HepG2 (cell line): ENCODE results near the gene PCIF1. TPM values are rescaled to one million over a fixed set of nuclear protein-coding genes. Genes with fewer than 3 reads are reported as not detected.

Source experiments
- AKAP8 ChIP-seq: sonication (generic); formaldehyde crosslinking; IDR thresholded peaks from 2 replicates; pipeline ENCODE4 v1.5.1; 2020; ENCODE audit warnings: mild to moderate bottlenecking, missing genetic modification reagents
- ARNT ChIP-seq: fragments of 450-650 bp; IDR thresholded peaks from 2 replicates; pipeline ENCODE4 v1.6.1; 2017
- ARNTL ChIP-seq: sonication (generic); formaldehyde crosslinking; IDR thresholded peaks from 2 replicates; pipeline ENCODE4 v1.4.0; 2020; ENCODE audit warnings: mild to moderate bottlenecking, missing genetic modification reagents
- BRD4 ChIP-seq: sonication (generic); formaldehyde crosslinking; IDR thresholded peaks from 2 replicates; pipeline ENCODE4 v1.4.0; 2020; ENCODE audit warnings: missing genetic modification reagents
- CEBPG ChIP-seq: IDR thresholded peaks from 2 replicates; pipeline ENCODE4 v1.6.1; 2016
- GFI1 ChIP-seq: sonication (generic); formaldehyde crosslinking; IDR thresholded peaks from 2 replicates; pipeline ENCODE4 v1.5.0; 2020; ENCODE audit warnings: missing genetic modification reagents, mild to moderate bottlenecking, borderline replicate concordance
- HOXA3 ChIP-seq: sonication (generic); formaldehyde crosslinking; IDR thresholded peaks from 2 replicates; pipeline ENCODE4 v1.5.0; 2020; ENCODE audit warnings: missing genetic modification reagents
- MAF1 ChIP-seq: sonication (generic); formaldehyde crosslinking; IDR thresholded peaks from 2 replicates; pipeline ENCODE4 v1.5.0; 2020; ENCODE audit warnings: missing genetic modification reagents, borderline replicate concordance
- MTA1 ChIP-seq: sonication (generic); formaldehyde crosslinking; IDR thresholded peaks from 2 replicates; pipeline ENCODE4 v1.4.0; 2020; ENCODE audit warnings: missing genetic modification reagents, mild to moderate bottlenecking, borderline replicate concordance
- MTA3 ChIP-seq: sonication (generic); formaldehyde crosslinking; IDR thresholded peaks from 2 replicates; pipeline ENCODE4 v1.4.0; 2020; ENCODE audit warnings: missing genetic modification reagents
- NFIC ChIP-seq: IDR thresholded peaks from 2 replicates; pipeline ENCODE4 v1.6.1; 2012; ENCODE audit warnings: mild to moderate bottlenecking, low read length, inconsistent platforms
- SOX13 ChIP-seq, 3 experiments: fragments of 450-650 bp in 1 of 3; sonication (generic) in 1 of 3; formaldehyde crosslinking in 1 of 3; IDR thresholded peaks in 2 of 3; conservative IDR thresholded peaks in 1 of 3; 2 replicates each; pipeline versions ENCODE4 v1.5.0 to v1.6.1; 2016 to 2020; ENCODE audit warnings: antibody characterized with exemption in 1 of 3, mild to moderate bottlenecking in 1 of 3, missing compliant biosample characterization in 1 of 3, missing genetic modification reagents in 1 of 3, moderate library complexity in 1 of 3
- TEAD2 ChIP-seq: sonication (generic); formaldehyde crosslinking; IDR thresholded peaks from 2 replicates; pipeline ENCODE4 v1.9.0; 2021; ENCODE audit warnings: missing genetic modification reagents
- ZBTB7B ChIP-seq: sonication (generic); formaldehyde crosslinking; IDR thresholded peaks from 2 replicates; pipeline ENCODE4 v1.4.0; 2020; ENCODE audit warnings: missing genetic modification reagents
- ZBTB8A ChIP-seq: sonication (generic); formaldehyde crosslinking; IDR thresholded peaks from 2 replicates; pipeline ENCODE4 v1.4.0; 2020; ENCODE audit warnings: mild to moderate bottlenecking, low read depth, missing genetic modification reagents, borderline replicate concordance
- ZC3H4 ChIP-seq: sonication (generic); formaldehyde crosslinking; IDR thresholded peaks from 2 replicates; pipeline ENCODE4 v1.4.0; 2020; ENCODE audit warnings: missing genetic modification reagents, borderline replicate concordance
- ZFX ChIP-seq: sonication (generic); formaldehyde crosslinking; IDR thresholded peaks from 2 replicates; pipeline ENCODE4 v1.4.0; 2020; ENCODE audit warnings: mild to moderate bottlenecking, low read depth, missing genetic modification reagents, moderate library complexity
- ZNF619 ChIP-seq: sonication (generic); formaldehyde crosslinking; IDR thresholded peaks from 2 replicates; pipeline ENCODE4 v1.4.0; 2020; ENCODE audit warnings: mild to moderate bottlenecking, missing genetic modification reagents
- ZSCAN30 ChIP-seq: sonication (generic); formaldehyde crosslinking; IDR thresholded peaks from 2 replicates; pipeline ENCODE4 v1.5.0; 2020; ENCODE audit warnings: mild to moderate bottlenecking, missing genetic modification reagents
- polyA plus RNA-seq, 8 experiments: library from polyadenylated mRNA; depleted of rRNA in 3 of 8; stranded (reverse) in 7 of 8; unstranded in 1 of 8; fragments of >200 nt; fragmentation: Illumina TruSeq in 4 of 8; extraction: Trizol in 4 of 8; gene quantifications; 2 replicates each; pipeline versions ENCODE4 v1.2.1 to v1.2.3, GENCODE V29; 2011 to 2016; ENCODE audit warnings: low read depth in 4 of 8, missing spikeins in 1 of 8, mixed read lengths in 1 of 8; ENCODE audit not compliant: insufficient read depth in 1 of 8
- total RNA-seq, 5 experiments: library from RNA; depleted of rRNA; stranded (reverse); fragments of >200 nt; fragmentation: Illumina TruSeq; extraction: Trizol; gene quantifications; 2 replicates each; pipeline ENCODE4 v1.2.3, GENCODE V29; 2016; ENCODE audit warnings: low read depth in 1 of 5
- TF ChIP-seq, protein P1 (sequence below): sonication (generic); formaldehyde crosslinking; IDR thresholded peaks from 2 replicates; pipeline ENCODE4 v1.4.0; 2020; ENCODE audit warnings: missing genetic modification reagents
- TF ChIP-seq, protein P2 (sequence below): sonication (generic); formaldehyde crosslinking; IDR thresholded peaks from 2 replicates; pipeline ENCODE4 v1.5.1; 2020; ENCODE audit warnings: mild to moderate bottlenecking, missing genetic modification reagents, borderline replicate concordance
- TF ChIP-seq, protein P3 (sequence below): sonication (generic); formaldehyde crosslinking; conservative IDR thresholded peaks from 2 replicates; pipeline ENCODE4 v1.4.0; 2020; ENCODE audit warnings: missing genetic modification reagents
- TF ChIP-seq, protein P4 (sequence below): sonication (generic); formaldehyde crosslinking; IDR thresholded peaks from 2 replicates; pipeline ENCODE4 v1.8.0; 2022; ENCODE audit warnings: mild to moderate bottlenecking, missing genetic modification reagents

The PCIF1 gene
- total and polyA plus RNA-seq, 2 of the 13 experiments (the other 11 are each of a cell fraction or from before 2014, with no cell fraction given): 20.9 to 24.4 TPM

DNA sequence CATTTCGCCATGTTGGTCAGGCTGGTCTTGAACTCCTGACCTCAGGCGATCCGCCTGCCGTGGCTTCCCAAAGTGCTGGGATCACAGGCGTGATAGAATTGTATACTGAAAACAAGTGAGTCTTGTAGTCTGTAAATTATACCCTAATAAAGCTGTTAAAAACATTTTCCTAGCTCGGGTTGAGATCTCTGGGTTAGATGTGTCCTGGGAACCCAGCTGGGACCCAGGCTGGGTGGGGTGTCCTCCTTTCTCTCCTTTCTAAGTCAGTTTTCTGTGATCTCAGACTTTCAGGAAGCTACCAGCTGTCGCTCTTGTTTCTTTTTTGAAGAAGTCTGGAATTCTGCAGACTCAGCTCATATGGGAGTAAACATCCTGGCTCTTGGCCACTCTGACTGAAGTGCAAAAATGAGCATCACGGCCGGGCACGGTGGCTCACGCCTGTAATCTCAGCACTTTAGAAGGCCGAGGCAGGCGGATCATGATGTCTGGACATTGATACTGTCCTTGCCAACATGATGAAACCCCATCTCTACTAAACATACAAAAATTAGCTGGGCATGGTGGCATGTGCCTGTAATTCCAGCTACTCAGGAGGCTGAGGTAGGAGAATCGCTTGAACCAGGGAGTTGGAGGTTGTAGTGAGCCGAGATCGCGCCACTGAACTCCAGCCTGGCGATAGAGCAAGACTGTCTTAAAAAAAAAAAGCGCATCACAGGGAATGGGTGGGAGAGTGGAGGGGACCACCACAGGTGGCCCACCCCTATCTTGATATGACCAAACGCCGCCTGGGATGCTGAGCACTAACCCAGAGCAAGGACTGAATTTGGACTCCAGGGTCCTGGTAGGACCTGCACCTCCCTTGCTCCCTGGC lies 9.9 kb upstream of the PCIF1 start (continued):
- TF ChIP-seq HOXA3 (CRISPR knock-in tag) (no peak), NFIC (no peak), TEAD2 (CRISPR knock-in tag) (no peak), ZC3H4 (CRISPR knock-in tag) (no peak), ZFX (CRISPR knock-in tag) (peak; percentile 42; the same call in 1 of the 2 replicates), ZSCAN30 (CRISPR knock-in tag) (no peak), BRD4 (no peak), MAF1 (CRISPR knock-in tag) (no peak), ZNF619 (no peak), MTA1 (CRISPR knock-in tag) (0 out of 2 replicates have a peak, but pooled peaks have one; percentile 15), SOX13 (IDR thresholded peaks at IDR 0.05) (no peak), SOX13 (CRISPR knock-in tag; conservative IDR thresholded peaks at IDR 0.05 in 1 of 2, IDR thresholded peaks at IDR 0.05 in 1 of 2) (no peak), ZBTB8A (no peak), CEBPG (CRISPR knock-in tag) (no peak), ARNT (no peak), ZBTB7B (no peak), AKAP8 (CRISPR knock-in tag) (no peak), GFI1 (peak; percentile 64), MTA3 (CRISPR knock-in tag) (no peak), ARNTL (CRISPR knock-in tag) (no peak)
- TF ChIP-seq, protein P1, sequence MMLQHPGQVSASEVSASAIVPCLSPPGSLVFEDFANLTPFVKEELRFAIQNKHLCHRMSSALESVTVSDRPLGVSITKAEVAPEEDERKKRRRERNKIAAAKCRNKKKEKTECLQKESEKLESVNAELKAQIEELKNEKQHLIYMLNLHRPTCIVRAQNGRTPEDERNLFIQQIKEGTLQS (CRISPR knock-in tag): no peak
- TF ChIP-seq, protein P2, sequence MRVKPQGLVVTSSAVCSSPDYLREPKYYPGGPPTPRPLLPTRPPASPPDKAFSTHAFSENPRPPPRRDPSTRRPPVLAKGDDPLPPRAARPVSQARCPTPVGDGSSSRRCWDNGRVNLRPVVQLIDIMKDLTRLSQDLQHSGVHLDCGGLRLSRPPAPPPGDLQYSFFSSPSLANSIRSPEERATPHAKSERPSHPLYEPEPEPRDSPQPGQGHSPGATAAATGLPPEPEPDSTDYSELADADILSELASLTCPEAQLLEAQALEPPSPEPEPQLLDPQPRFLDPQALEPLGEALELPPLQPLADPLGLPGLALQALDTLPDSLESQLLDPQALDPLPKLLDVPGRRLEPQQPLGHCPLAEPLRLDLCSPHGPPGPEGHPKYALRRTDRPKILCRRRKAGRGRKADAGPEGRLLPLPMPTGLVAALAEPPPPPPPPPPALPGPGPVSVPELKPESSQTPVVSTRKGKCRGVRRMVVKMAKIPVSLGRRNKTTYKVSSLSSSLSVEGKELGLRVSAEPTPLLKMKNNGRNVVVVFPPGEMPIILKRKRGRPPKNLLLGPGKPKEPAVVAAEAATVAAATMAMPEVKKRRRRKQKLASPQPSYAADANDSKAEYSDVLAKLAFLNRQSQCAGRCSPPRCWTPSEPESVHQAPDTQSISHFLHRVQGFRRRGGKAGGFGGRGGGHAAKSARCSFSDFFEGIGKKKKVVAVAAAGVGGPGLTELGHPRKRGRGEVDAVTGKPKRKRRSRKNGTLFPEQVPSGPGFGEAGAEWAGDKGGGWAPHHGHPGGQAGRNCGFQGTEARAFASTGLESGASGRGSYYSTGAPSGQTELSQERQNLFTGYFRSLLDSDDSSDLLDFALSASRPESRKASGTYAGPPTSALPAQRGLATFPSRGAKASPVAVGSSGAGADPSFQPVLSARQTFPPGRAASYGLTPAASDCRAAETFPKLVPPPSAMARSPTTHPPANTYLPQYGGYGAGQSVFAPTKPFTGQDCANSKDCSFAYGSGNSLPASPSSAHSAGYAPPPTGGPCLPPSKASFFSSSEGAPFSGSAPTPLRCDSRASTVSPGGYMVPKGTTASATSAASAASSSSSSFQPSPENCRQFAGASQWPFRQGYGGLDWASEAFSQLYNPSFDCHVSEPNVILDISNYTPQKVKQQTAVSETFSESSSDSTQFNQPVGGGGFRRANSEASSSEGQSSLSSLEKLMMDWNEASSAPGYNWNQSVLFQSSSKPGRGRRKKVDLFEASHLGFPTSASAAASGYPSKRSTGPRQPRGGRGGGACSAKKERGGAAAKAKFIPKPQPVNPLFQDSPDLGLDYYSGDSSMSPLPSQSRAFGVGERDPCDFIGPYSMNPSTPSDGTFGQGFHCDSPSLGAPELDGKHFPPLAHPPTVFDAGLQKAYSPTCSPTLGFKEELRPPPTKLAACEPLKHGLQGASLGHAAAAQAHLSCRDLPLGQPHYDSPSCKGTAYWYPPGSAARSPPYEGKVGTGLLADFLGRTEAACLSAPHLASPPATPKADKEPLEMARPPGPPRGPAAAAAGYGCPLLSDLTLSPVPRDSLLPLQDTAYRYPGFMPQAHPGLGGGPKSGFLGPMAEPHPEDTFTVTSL (CRISPR knock-in tag): peak; percentile 51; the same call in 1 of the 2 replicates
- TF ChIP-seq, protein P3, sequence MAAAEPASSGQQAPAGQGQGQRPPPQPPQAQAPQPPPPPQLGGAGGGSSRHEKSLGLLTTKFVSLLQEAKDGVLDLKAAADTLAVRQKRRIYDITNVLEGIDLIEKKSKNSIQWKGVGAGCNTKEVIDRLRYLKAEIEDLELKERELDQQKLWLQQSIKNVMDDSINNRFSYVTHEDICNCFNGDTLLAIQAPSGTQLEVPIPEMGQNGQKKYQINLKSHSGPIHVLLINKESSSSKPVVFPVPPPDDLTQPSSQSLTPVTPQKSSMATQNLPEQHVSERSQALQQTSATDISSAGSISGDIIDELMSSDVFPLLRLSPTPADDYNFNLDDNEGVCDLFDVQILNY (CRISPR knock-in tag): no peak
- TF ChIP-seq, protein P4, sequence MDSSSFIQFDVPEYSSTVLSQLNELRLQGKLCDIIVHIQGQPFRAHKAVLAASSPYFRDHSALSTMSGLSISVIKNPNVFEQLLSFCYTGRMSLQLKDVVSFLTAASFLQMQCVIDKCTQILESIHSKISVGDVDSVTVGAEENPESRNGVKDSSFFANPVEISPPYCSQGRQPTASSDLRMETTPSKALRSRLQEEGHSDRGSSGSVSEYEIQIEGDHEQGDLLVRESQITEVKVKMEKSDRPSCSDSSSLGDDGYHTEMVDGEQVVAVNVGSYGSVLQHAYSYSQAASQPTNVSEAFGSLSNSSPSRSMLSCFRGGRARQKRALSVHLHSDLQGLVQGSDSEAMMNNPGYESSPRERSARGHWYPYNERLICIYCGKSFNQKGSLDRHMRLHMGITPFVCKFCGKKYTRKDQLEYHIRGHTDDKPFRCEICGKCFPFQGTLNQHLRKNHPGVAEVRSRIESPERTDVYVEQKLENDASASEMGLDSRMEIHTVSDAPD (CRISPR knock-in tag): no peak
